Measurements from ENCODE around the gene ARHGAP45. TPM values are rescaled to one million over a fixed set of nuclear protein-coding genes. Genes with fewer than 3 reads are reported as not detected.

The ARHGAP45 gene
- total RNA-seq, 2 experiments from 2014 or later: 861 to 878 TPM

- H3K36me3 ChIP-seq (ENCODE audit: insufficient read depth, low read length): peaks cover 82% of the 10 kb centered on the region
- H3K27ac Mint-ChIP-seq: no peak overlapping the region
- H3K4me3 ChIP-seq (ENCODE audit: low read length): no peak overlapping the region
- no peaks in the 10 kb centered on the region for H3K9me3 ChIP-seq (ENCODE audit: control insufficient read depth in 1 of 2, insufficient read depth in 1 of 2, low read length in 2 of 2)
- H3K9me3 Mint-ChIP-seq: no peaks in the 10 kb centered on the region
- ChIA-PET CTCF (no interaction called here), POLR2A (interaction anchor here (0.9 kb wide), 3 partner anchors 15 to 77 kb away, joined by 3 to 4 read pairs (median 3); no protein-coding TSS in a partner anchor)
- peak in 1 of 14 experiments; percentile 6 for DNase-seq
- H3K27me3 Mint-ChIP-seq: no peaks in the 10 kb centered on the region
- TF ChIP-seq CTCF (IDR thresholded peaks at IDR 0.05): no peak
- H3K4me3 Mint-ChIP-seq: no peak overlapping the region
- H3K27me3 ChIP-seq (ENCODE audit: control insufficient read depth in 1 of 2, insufficient read depth in 2 of 2, low read length in 2 of 2): no peaks in the 10 kb centered on the region
- no peaks in the 10 kb centered on the region for H3K4me1 Mint-ChIP-seq (ENCODE audit: low read depth)
- intact Hi-C loops (cut with DNase I, micrococcal nuclease): no loop called here
- peaks cover 16% of the 10 kb centered on the region for H3K4me1 ChIP-seq (ENCODE audit: insufficient read depth, low read length)
- no peak overlapping the region for H3K27ac ChIP-seq (ENCODE audit: low read depth in 1 of 2, low read length in 2 of 2)
- H3K36me3 Mint-ChIP-seq (ENCODE audit: low read depth): peaks cover 28% of the 10 kb centered on the region
- ATAC-seq (ENCODE audit: poor library complexity): no peak
These were observed 48.9 kb downstream of the ARHGAP45 start for GRCh38 chr19:1115646-1116420.

DNA sequence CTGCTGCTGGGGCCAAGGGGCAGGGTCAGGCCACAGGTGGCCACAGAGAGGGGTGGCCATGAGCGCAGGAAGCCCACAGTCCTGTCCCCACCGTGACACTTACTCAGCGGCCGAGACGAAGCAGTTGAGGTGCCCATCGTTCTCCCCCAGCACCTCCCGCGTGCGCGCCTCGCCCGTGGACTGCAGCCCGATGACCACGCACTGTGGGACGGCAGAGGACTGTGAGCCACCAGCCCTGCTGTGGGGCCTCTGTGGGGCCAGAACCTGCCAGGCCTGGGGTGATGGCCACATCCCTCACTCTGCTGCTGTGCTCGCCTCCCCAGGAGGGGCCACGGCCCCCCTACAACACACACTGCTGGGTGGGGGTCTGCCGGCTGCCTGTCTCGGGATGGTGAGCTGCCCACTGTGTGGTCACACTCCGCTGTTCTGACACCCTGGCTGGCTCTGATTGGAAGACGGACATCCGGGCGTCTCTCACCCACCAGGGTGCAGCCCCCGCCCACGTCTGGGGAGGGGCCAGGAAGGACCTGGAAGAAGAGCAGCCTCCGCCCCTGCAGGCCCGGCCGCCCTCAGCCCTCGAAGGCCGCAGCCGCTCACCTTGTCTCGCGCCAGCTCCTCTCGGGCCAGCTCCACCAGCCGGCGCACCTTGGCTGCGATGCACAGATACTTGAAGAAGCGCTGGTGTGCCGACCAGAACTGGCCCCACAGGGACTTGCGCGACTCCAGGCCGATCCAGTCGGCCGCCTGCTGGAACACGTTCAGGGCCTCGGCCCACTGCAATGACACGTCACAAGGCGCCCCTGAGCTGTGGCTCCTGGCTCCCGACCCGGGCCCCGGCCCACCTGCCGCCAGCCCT is 50.0 kb downstream of the ARHGAP45 start:
- DNase-seq (no peak), ATAC-seq (ENCODE audit: poor library complexity) (no peak)
- Histone ChIP-seq H3K4me3 (ENCODE audit: low read length) (no peak overlapping the region), H3K4me1 (ENCODE audit: insufficient read depth, low read length) (peaks cover 16% of the 10 kb centered on the region), H3K27ac (ENCODE audit: low read depth in 1 of 2, low read length in 2 of 2) (no peak overlapping the region), H3K36me3 (ENCODE audit: insufficient read depth, low read length) (peaks cover 88% of the 10 kb centered on the region), H3K9me3 (ENCODE audit: control insufficient read depth in 1 of 2, insufficient read depth in 1 of 2, low read length in 2 of 2) (no peaks in the 10 kb centered on the region), H3K27me3 (ENCODE audit: control insufficient read depth in 1 of 2, insufficient read depth in 2 of 2, low read length in 2 of 2) (no peaks in the 10 kb centered on the region)
- ChIA-PET POLR2A (interaction anchor here (0.9 kb wide), 2 partner anchors 14 to 58 kb away, joined by 3 read pairs; no protein-coding TSS in a partner anchor), CTCF (no interaction called here)
- H3K4me1 Mint-ChIP-seq (ENCODE audit: low read depth): no peaks in the 10 kb centered on the region
- TF ChIP-seq CTCF (IDR thresholded peaks at IDR 0.05): no peak
- H3K9me3 Mint-ChIP-seq: no peaks in the 10 kb centered on the region
- no peak overlapping the region for H3K4me3 Mint-ChIP-seq
- H3K27ac Mint-ChIP-seq: no peak overlapping the region
- peaks cover 38% of the 10 kb centered on the region for H3K36me3 Mint-ChIP-seq (ENCODE audit: low read depth)
- H3K27me3 Mint-ChIP-seq: no peaks in the 10 kb centered on the region
- intact Hi-C loops (cut with DNase I, micrococcal nuclease): no loop called here

DNA sequence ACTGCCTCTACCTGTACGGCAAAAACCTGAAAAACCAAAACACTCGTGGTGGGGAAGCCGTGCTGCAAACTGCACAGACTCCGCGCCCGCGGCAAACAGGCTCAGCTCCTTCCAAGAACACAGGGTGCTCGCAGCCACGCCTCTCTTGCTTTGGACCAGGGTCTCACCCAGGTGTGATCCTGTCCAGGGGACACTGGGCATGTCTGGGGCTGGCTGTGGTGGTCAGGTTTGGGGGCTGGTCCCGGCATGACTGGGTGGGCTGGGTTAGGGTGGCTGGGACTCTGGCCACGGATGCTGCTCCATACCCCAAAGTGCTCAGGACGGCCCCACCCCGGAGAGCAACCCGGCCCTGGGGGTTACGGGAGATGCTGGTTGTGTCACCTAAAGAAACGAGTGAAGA is 50.7 kb downstream of the ARHGAP45 start:
- Histone ChIP-seq H3K9me3 (ENCODE audit: control insufficient read depth in 1 of 2, insufficient read depth in 1 of 2, low read length in 2 of 2) (no peaks in the 10 kb centered on the region), H3K4me3 (ENCODE audit: low read length) (no peak overlapping the region), H3K27ac (ENCODE audit: low read depth in 1 of 2, low read length in 2 of 2) (no peak overlapping the region), H3K4me1 (ENCODE audit: insufficient read depth, low read length) (peaks cover 15% of the 10 kb centered on the region), H3K27me3 (ENCODE audit: control insufficient read depth in 1 of 2, insufficient read depth in 2 of 2, low read length in 2 of 2) (no peaks in the 10 kb centered on the region), H3K36me3 (ENCODE audit: insufficient read depth, low read length) (peaks cover 89% of the 10 kb centered on the region)
- intact Hi-C loops (cut with DNase I, micrococcal nuclease): no loop called here
- Mint-ChIP-seq H3K4me1 (ENCODE audit: low read depth) (no peaks in the 10 kb centered on the region), H3K36me3 (ENCODE audit: low read depth) (peaks cover 41% of the 10 kb centered on the region), H3K27me3 (no peaks in the 10 kb centered on the region), H3K9me3 (no peaks in the 10 kb centered on the region), H3K4me3 (no peak overlapping the region), H3K27ac (no peak overlapping the region)
- ATAC-seq (ENCODE audit: poor library complexity): no peak
- POLR2A ChIA-PET: no interaction called here
- CTCF ChIA-PET: no interaction called here
- DNase-seq: no peak
- TF ChIP-seq CTCF (IDR thresholded peaks at IDR 0.05): no peak

Measured in CD4-positive, alpha-beta T cell (primary cell).